NCI-H1048 (cell line): ENCODE results near the gene AS3MT.
"Not testable (repeated sequence)": the region's sequence is repeated elsewhere in the genome, so short reads cannot be mapped to it uniquely, and the experiment has no call there.

ENCODE experiments used
- DNase-seq: peaks from one replicate; lab custom pipeline; 2025; lab: John Stamatoyannopoulos, UW

Gene AS3MT

GRCh38 chr10:102855731-102856436, 13.4 kb upstream of the AS3MT start:
- DNase-seq: not testable (repeated sequence)

- DNase-seq: no peak
These were observed 12.4 kb upstream of the AS3MT start for GRCh38 chr10:102856758-102857424.

GRCh38 chr10:102859911-102860310, 9.4 kb upstream of the AS3MT start:
- no peak for DNase-seq

GRCh38 chr10:102863660-102864059, 5.6 kb upstream of the AS3MT start:
- DNase-seq: no peak

GRCh38 chr10:102865620-102866019, 3.6 kb upstream of the AS3MT start:
- DNase-seq: no peak

- DNase-seq: no peak
These were observed 386 bp upstream of the AS3MT start for GRCh38 chr10:102868911-102869257.

GRCh38 chr10:102870221-102870620, 951 bp downstream of the AS3MT start:
- no peak for DNase-seq

GRCh38 chr10:102872163-102872562, 2.9 kb downstream of the AS3MT start:
- DNase-seq: no peak

- DNase-seq: no peak
These were observed 7.5 kb downstream of the AS3MT start for GRCh38 chr10:102876747-102877153.

GRCh38 chr10:102878629-102879028, 9.4 kb downstream of the AS3MT start:
- no peak for DNase-seq

GRCh38 chr10:102880256-102880655, 11.0 kb downstream of the AS3MT start:
- DNase-seq: no peak

GRCh38 chr10:102888048-102888447, 18.8 kb downstream of the AS3MT start:
- DNase-seq: no peak

- no peak for DNase-seq
These were observed 25.4 kb downstream of the AS3MT start for GRCh38 chr10:102894466-102895213.

- DNase-seq: no peak
These were observed 30.7 kb downstream of the AS3MT start for GRCh38 chr10:102900006-102900405.

GRCh38 chr10:102904346-102904745, 35.1 kb downstream of the AS3MT start:
- DNase-seq: no peak

- DNase-seq: no peak
These were observed 37.2 kb downstream of the AS3MT start for GRCh38 chr10:102906507-102906906.

- no peak for DNase-seq
These were observed 45.5 kb downstream of the AS3MT start for GRCh38 chr10:102914781-102915180.

GRCh38 chr10:102916173-102916572, 46.9 kb downstream of the AS3MT start:
- no peak for DNase-seq

GRCh38 chr10:102917314-102917961, 48.2 kb downstream of the AS3MT start:
- peak; percentile 25 for DNase-seq

GRCh38 chr10:102917962-102918816, 48.9 kb downstream of the AS3MT start, which contains the start of gene CNNM2:
Gene CNNM2, plus strand, starts transcription at chr10:102918294. Its CDS starts 187 bp downstream, at chr10:102918481.
- peak; percentile 99 for DNase-seq

- DNase-seq: no peak
These were observed 49.6 kb downstream of the AS3MT start for GRCh38 chr10:102918817-102919245.
